HepG2 (cell line): ENCODE results near the gene SYNE1. TPM values are rescaled to one million over a fixed set of nuclear protein-coding genes. Genes with fewer than 3 reads are reported as not detected.

ENCODE experiments used
- NRL ChIP-seq: sonication (generic); formaldehyde crosslinking; IDR thresholded peaks from 2 replicates; pipeline ENCODE4 v1.5.0; 2020; ENCODE audit warnings: missing genetic modification reagents, mild to moderate bottlenecking, moderate library complexity, borderline replicate concordance
- ZNF567 ChIP-seq: sonication (generic); formaldehyde crosslinking; IDR thresholded peaks from 2 replicates; pipeline ENCODE4 v1.8.1; 2023; ENCODE audit warnings: mild to moderate bottlenecking, missing genetic modification reagents, borderline replicate concordance
- ZNF780A ChIP-seq: sonication (generic); formaldehyde crosslinking; IDR thresholded peaks from 2 replicates; pipeline ENCODE4 v1.8.0; 2022; ENCODE audit warnings: mild to moderate bottlenecking, missing genetic modification reagents, moderate library complexity
- polyA plus RNA-seq, 8 experiments: library from polyadenylated mRNA; depleted of rRNA in 3 of 8; stranded (reverse) in 7 of 8; unstranded in 1 of 8; fragments of >200 nt; fragmentation: Illumina TruSeq in 4 of 8; extraction: Trizol in 4 of 8; gene quantifications; 2 replicates each; pipeline versions ENCODE4 v1.2.1 to v1.2.3, GENCODE V29; 2011 to 2016; ENCODE audit warnings: low read depth in 4 of 8, missing spikeins in 1 of 8, mixed read lengths in 1 of 8; ENCODE audit not compliant: insufficient read depth in 1 of 8
- total RNA-seq, 5 experiments: library from RNA; depleted of rRNA; stranded (reverse); fragments of >200 nt; fragmentation: Illumina TruSeq; extraction: Trizol; gene quantifications; 2 replicates each; pipeline ENCODE4 v1.2.3, GENCODE V29; 2016; ENCODE audit warnings: low read depth in 1 of 5
- TF ChIP-seq, protein P1 (sequence below): sonication (generic); formaldehyde crosslinking; IDR thresholded peaks from 2 replicates; pipeline ENCODE4 v1.8.1; 2022; ENCODE audit warnings: low read depth, mild to moderate bottlenecking, missing genetic modification reagents
- TF ChIP-seq, protein P2 (sequence below): sonication (generic); formaldehyde crosslinking; IDR thresholded peaks from 2 replicates; pipeline ENCODE4 v1.4.0; 2020; ENCODE audit warnings: missing genetic modification reagents
- TF ChIP-seq, protein P3 (sequence below): sonication (generic); formaldehyde crosslinking; IDR thresholded peaks from 2 replicates; pipeline ENCODE4 v1.8.1; 2023; ENCODE audit warnings: mild to moderate bottlenecking, missing genetic modification reagents
- TF ChIP-seq, protein P4 (sequence below): sonication (generic); formaldehyde crosslinking; IDR thresholded peaks from 2 replicates; pipeline ENCODE4 v1.5.0; 2020; ENCODE audit warnings: mild to moderate bottlenecking, missing genetic modification reagents
- TF ChIP-seq, protein P5 (sequence below): sonication (generic); formaldehyde crosslinking; IDR thresholded peaks from 2 replicates; pipeline ENCODE4 v1.4.0; 2020; ENCODE audit warnings: missing genetic modification reagents, borderline replicate concordance

Gene SYNE1
- total and polyA plus RNA-seq, 2 of the 13 experiments (the other 11 are each of a cell fraction or from before 2014, with no cell fraction given): 5.5 to 15.9 TPM

DNA sequence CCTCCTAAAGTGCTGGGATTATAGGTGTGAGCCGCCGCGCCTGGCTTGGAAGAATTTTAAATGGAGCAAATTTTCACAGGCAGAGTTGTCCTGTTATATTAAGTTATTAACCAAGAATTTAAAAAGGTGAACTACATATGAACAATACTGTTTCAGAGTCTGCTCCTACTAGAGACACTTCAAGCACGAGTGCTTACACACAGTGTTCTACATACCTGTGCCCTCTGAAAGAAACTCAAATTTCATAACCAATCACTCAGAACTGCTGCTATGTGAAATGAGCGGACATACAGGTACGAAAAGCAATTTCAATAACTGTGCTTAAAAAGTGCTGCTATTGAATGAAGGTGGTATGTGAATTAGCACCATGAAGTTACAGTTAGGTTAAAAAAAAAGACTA, 262.0 kb downstream of the SYNE1 start (continued):
- TF ChIP-seq, protein P1, sequence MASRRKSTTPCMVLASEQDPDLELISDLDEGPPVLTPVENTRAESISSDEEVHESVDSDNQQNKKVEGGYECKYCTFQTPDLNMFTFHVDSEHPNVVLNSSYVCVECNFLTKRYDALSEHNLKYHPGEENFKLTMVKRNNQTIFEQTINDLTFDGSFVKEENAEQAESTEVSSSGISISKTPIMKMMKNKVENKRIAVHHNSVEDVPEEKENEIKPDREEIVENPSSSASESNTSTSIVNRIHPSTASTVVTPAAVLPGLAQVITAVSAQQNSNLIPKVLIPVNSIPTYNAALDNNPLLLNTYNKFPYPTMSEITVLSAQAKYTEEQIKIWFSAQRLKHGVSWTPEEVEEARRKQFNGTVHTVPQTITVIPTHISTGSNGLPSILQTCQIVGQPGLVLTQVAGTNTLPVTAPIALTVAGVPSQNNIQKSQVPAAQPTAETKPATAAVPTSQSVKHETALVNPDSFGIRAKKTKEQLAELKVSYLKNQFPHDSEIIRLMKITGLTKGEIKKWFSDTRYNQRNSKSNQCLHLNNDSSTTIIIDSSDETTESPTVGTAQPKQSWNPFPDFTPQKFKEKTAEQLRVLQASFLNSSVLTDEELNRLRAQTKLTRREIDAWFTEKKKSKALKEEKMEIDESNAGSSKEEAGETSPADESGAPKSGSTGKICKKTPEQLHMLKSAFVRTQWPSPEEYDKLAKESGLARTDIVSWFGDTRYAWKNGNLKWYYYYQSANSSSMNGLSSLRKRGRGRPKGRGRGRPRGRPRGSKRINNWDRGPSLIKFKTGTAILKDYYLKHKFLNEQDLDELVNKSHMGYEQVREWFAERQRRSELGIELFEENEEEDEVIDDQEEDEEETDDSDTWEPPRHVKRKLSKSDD (CRISPR knock-in tag): no peak
- TF ChIP-seq, protein P2, sequence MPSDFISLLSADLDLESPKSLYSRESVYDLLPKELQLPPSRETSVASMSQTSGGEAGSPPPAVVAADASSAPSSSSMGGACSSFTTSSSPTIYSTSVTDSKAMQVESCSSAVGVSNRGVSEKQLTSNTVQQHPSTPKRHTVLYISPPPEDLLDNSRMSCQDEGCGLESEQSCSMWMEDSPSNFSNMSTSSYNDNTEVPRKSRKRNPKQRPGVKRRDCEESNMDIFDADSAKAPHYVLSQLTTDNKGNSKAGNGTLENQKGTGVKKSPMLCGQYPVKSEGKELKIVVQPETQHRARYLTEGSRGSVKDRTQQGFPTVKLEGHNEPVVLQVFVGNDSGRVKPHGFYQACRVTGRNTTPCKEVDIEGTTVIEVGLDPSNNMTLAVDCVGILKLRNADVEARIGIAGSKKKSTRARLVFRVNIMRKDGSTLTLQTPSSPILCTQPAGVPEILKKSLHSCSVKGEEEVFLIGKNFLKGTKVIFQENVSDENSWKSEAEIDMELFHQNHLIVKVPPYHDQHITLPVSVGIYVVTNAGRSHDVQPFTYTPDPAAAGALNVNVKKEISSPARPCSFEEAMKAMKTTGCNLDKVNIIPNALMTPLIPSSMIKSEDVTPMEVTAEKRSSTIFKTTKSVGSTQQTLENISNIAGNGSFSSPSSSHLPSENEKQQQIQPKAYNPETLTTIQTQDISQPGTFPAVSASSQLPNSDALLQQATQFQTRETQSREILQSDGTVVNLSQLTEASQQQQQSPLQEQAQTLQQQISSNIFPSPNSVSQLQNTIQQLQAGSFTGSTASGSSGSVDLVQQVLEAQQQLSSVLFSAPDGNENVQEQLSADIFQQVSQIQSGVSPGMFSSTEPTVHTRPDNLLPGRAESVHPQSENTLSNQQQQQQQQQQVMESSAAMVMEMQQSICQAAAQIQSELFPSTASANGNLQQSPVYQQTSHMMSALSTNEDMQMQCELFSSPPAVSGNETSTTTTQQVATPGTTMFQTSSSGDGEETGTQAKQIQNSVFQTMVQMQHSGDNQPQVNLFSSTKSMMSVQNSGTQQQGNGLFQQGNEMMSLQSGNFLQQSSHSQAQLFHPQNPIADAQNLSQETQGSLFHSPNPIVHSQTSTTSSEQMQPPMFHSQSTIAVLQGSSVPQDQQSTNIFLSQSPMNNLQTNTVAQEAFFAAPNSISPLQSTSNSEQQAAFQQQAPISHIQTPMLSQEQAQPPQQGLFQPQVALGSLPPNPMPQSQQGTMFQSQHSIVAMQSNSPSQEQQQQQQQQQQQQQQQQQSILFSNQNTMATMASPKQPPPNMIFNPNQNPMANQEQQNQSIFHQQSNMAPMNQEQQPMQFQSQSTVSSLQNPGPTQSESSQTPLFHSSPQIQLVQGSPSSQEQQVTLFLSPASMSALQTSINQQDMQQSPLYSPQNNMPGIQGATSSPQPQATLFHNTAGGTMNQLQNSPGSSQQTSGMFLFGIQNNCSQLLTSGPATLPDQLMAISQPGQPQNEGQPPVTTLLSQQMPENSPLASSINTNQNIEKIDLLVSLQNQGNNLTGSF: no peak
- no peak for TF ChIP-seq ZNF567 (CRISPR knock-in tag)
- TF ChIP-seq, protein P3, sequence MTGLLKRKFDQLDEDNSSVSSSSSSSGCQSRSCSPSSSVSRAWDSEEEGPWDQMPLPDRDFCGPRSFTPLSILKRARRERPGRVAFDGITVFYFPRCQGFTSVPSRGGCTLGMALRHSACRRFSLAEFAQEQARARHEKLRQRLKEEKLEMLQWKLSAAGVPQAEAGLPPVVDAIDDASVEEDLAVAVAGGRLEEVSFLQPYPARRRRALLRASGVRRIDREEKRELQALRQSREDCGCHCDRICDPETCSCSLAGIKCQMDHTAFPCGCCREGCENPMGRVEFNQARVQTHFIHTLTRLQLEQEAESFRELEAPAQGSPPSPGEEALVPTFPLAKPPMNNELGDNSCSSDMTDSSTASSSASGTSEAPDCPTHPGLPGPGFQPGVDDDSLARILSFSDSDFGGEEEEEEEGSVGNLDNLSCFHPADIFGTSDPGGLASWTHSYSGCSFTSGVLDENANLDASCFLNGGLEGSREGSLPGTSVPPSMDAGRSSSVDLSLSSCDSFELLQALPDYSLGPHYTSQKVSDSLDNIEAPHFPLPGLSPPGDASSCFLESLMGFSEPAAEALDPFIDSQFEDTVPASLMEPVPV (CRISPR knock-in tag): no peak
- TF ChIP-seq NRL (CRISPR knock-in tag): no peak
- TF ChIP-seq, protein P4, sequence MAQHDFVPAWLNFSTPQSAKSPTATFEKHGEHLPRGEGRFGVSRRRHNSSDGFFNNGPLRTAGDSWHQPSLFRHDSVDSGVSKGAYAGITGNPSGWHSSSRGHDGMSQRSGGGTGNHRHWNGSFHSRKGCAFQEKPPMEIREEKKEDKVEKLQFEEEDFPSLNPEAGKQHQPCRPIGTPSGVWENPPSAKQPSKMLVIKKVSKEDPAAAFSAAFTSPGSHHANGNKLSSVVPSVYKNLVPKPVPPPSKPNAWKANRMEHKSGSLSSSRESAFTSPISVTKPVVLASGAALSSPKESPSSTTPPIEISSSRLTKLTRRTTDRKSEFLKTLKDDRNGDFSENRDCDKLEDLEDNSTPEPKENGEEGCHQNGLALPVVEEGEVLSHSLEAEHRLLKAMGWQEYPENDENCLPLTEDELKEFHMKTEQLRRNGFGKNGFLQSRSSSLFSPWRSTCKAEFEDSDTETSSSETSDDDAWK (CRISPR knock-in tag): no peak
- TF ChIP-seq ZNF780A (CRISPR knock-in tag): no peak
- TF ChIP-seq, protein P5, sequence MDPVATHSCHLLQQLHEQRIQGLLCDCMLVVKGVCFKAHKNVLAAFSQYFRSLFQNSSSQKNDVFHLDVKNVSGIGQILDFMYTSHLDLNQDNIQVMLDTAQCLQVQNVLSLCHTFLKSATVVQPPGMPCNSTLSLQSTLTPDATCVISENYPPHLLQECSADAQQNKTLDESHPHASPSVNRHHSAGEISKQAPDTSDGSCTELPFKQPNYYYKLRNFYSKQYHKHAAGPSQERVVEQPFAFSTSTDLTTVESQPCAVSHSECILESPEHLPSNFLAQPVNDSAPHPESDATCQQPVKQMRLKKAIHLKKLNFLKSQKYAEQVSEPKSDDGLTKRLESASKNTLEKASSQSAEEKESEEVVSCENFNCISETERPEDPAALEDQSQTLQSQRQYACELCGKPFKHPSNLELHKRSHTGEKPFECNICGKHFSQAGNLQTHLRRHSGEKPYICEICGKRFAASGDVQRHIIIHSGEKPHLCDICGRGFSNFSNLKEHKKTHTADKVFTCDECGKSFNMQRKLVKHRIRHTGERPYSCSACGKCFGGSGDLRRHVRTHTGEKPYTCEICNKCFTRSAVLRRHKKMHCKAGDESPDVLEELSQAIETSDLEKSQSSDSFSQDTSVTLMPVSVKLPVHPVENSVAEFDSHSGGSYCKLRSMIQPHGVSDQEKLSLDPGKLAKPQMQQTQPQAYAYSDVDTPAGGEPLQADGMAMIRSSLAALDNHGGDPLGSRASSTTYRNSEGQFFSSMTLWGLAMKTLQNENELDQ (CRISPR knock-in tag): no peak
